Measurements from ENCODE around the gene NEMF. TPM values are rescaled to one million over a fixed set of nuclear protein-coding genes. Genes with fewer than 3 reads are reported as not detected.

Gene NEMF
- polyA plus RNA-seq, 1 donor (not counting 4 experiments of a cell fraction or from before 2014, with no cell fraction given), result 55.1 TPM

- dilution Hi-C loops (cut with MboI; ENCODE audit: extremely low pct_ligation_motif_present, low sequenced_read_pairs), result no loop called here
- H3K79me2 ChIP-seq (ENCODE audit: control insufficient read depth, insufficient read depth, low read length), result peaks cover 14% of the 10 kb centered on the region
- peaks cover 22% of the 10 kb centered on the region for H3K4me1 ChIP-seq (ENCODE audit: control insufficient read depth, extremely low read depth, insufficient read depth, low read length)
- peak overlapping the region; percentile 98 for H3K27ac ChIP-seq (ENCODE audit: control insufficient read depth, insufficient read depth, low read length)
- no peaks in the 10 kb centered on the region for H3K9me3 ChIP-seq (ENCODE audit: control insufficient read depth, low read depth, low read length)
- TF ChIP-seq EZH2 (IDR thresholded peaks at IDR 0.05; ENCODE audit: low read length) (no peak), CTCF (optimal IDR thresholded peaks at IDR 0.05 in 1 of 3, IDR thresholded peaks at IDR 0.05 in 1 of 3, conservative IDR thresholded peaks at IDR 0.05 in 1 of 3; ENCODE audit: extremely low read depth in 1 of 3, insufficient read depth in 2 of 3, low read length in 3 of 3) (no peak)
- peak overlapping the region; percentile 67 for H2AFZ ChIP-seq (ENCODE audit: control insufficient read depth, low read length)
- FAIRE-seq, result no peak
- no peaks in the 10 kb centered on the region for H3K27me3 ChIP-seq (ENCODE audit: control insufficient read depth, extremely low read depth, insufficient read depth, low read length)
- H3K4me2 ChIP-seq (ENCODE audit: control insufficient read depth, extremely low read depth, insufficient read depth, low read depth, low read length), result peak overlapping the region; percentile 94
- no peaks in the 10 kb centered on the region for H3K9me1 ChIP-seq (ENCODE audit: control insufficient read depth, extremely low read depth, insufficient read depth, low read length)
- H3K4me3 ChIP-seq (ENCODE audit: control insufficient read depth in 2 of 3, extremely low read depth in 1 of 3, insufficient read depth in 2 of 3, low read depth in 1 of 3, low read length in 3 of 3), result peak overlapping the region; percentile 77 to 94 (median 94)
- no peak for DNase-seq (ENCODE audit: low read depth, low spot score)
- H3K36me3 ChIP-seq (ENCODE audit: control insufficient read depth in 2 of 2, extremely low read depth in 1 of 2, insufficient read depth in 2 of 2, low read length in 2 of 2), result no peaks in the 10 kb centered on the region
- H4K20me1 ChIP-seq (ENCODE audit: control insufficient read depth, extremely low read depth, insufficient read depth, low read length), result no peaks in the 10 kb centered on the region
- H3K9ac ChIP-seq (ENCODE audit: control insufficient read depth, extremely low read depth, insufficient read depth, low read length), result peak overlapping the region; percentile 99
Observed at GRCh38 chr14:49766839-49767238, 85.7 kb downstream of the NEMF start.

- dilution Hi-C loops (cut with MboI; ENCODE audit: extremely low pct_ligation_motif_present, low sequenced_read_pairs), result no loop called here
- Histone ChIP-seq H3K4me1 (ENCODE audit: control insufficient read depth, extremely low read depth, insufficient read depth, low read length) (peaks cover 4% of the 10 kb centered on the region), H3K9ac (ENCODE audit: control insufficient read depth, extremely low read depth, insufficient read depth, low read length) (no peak overlapping the region), H4K20me1 (ENCODE audit: control insufficient read depth, extremely low read depth, insufficient read depth, low read length) (no peaks in the 10 kb centered on the region), H3K9me3 (ENCODE audit: control insufficient read depth, low read depth, low read length) (no peaks in the 10 kb centered on the region), H3K27me3 (ENCODE audit: control insufficient read depth, extremely low read depth, insufficient read depth, low read length) (no peaks in the 10 kb centered on the region), H3K9me1 (ENCODE audit: control insufficient read depth, extremely low read depth, insufficient read depth, low read length) (no peaks in the 10 kb centered on the region), H2AFZ (ENCODE audit: control insufficient read depth, low read length) (no peak overlapping the region), H3K4me2 (ENCODE audit: control insufficient read depth, extremely low read depth, insufficient read depth, low read depth, low read length) (no peak overlapping the region), H3K79me2 (ENCODE audit: control insufficient read depth, insufficient read depth, low read length) (no peaks in the 10 kb centered on the region), H3K36me3 (ENCODE audit: control insufficient read depth in 2 of 2, extremely low read depth in 1 of 2, insufficient read depth in 2 of 2, low read length in 2 of 2) (no peaks in the 10 kb centered on the region), H3K27ac (ENCODE audit: control insufficient read depth, insufficient read depth, low read length) (no peak overlapping the region), H3K4me3 (ENCODE audit: control insufficient read depth in 2 of 3, extremely low read depth in 1 of 3, insufficient read depth in 2 of 3, low read depth in 1 of 3, low read length in 3 of 3) (no peak overlapping the region)
- FAIRE-seq, result no peak
- TF ChIP-seq CTCF (optimal IDR thresholded peaks at IDR 0.05 in 1 of 3, IDR thresholded peaks at IDR 0.05 in 1 of 3, conservative IDR thresholded peaks at IDR 0.05 in 1 of 3; ENCODE audit: extremely low read depth in 1 of 3, insufficient read depth in 2 of 3, low read length in 3 of 3), result no peak
- TF ChIP-seq EZH2 (IDR thresholded peaks at IDR 0.05; ENCODE audit: low read length), result no peak
- DNase-seq (ENCODE audit: low read depth, low spot score), result no peak
Observed at GRCh38 chr14:49761839-49762551, 90.6 kb downstream of the NEMF start.

Measured in keratinocyte (primary cell).